NK-92 (cell line): ENCODE results near the gene MARK2.
A peak's percentile ranks its signal among the peaks of the same experiment; 100 is the strongest.

Source experiments
- DNase-seq: peaks from one replicate; lab custom pipeline; 2025; ENCODE audit not compliant: unreplicated experiment; lab: John Stamatoyannopoulos, UW

MARK2 gene

DNA sequence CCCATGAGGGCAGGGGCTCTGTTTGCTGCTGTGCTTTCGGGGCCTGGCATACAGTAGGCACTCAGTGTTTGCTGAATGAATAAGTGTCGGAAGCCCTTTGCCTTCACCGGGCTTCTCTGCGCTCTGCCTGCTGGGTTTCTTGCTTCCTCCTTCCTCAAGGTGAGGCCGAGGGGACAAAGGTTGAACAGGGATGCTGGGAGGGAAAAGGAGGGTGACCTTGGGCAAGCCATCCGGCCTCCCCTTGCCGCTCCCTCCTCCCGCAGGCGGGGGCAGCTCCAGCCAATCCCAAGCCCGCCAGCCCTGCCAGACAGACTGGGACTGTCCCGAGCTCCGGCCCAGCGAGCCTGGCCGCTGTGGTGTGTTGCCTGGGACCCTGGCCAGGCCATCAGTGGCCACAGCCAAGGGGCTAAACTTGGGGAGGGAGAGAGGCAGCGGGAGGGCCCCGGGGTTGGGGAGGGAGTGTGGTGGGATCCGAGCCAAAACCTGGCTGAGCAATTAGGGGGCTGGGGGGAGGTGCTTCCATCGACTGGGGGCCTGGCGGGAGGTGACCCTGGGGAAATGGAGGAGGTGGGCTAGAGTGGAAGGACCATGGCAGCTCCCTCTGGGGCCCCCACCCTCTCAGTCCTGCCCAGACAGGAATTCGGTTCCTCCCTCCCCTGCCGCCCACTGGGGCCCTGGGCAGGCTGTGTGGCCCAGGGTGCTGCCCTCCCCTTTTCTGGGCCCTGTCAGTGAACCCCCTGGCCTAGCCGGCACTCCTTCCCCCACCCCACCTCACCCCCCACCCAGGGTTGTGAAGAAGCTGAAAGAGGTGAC, 81.4 kb downstream of the MARK2 start:
- no peak for DNase-seq

- DNase-seq = no peak
Measured at GRCh38 chr11:63920939-63921417, 82.1 kb downstream of the MARK2 start.

DNA sequence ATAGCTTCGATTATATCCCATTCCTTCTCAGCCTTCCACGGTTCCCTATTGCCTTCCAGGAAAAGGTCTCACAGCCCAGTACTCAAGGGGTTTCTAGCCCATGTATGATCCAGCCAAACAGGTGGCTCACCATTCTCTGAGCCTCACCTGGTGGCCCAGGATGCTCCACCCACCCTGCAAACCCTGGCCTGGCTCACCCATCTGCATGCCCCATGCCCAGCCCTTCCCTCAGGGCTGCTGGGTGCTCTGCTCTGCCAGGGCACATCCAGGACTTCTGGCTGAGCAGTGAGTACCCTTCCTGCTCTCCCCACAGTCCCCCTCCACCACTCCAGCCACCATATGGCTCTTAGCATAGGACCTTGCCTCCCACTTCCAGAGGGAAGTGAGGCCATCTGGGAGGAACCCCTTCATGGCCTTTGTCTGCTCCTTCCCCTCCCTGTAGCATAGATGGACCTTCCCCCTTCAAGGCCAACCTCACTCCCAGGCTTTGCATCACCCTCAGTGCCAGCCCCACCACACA, 83.8 kb downstream of the MARK2 start:
- DNase-seq = no peak

GRCh38 chr11:63923319-63923718, 84.4 kb downstream of the MARK2 start:
- no peak for DNase-seq

GRCh38 chr11:63929616-63930015, 90.7 kb downstream of the MARK2 start:
- DNase-seq = no peak

- DNase-seq = no peak
Measured at GRCh38 chr11:63931045-63931444, 92.1 kb downstream of the MARK2 start.

DNA sequence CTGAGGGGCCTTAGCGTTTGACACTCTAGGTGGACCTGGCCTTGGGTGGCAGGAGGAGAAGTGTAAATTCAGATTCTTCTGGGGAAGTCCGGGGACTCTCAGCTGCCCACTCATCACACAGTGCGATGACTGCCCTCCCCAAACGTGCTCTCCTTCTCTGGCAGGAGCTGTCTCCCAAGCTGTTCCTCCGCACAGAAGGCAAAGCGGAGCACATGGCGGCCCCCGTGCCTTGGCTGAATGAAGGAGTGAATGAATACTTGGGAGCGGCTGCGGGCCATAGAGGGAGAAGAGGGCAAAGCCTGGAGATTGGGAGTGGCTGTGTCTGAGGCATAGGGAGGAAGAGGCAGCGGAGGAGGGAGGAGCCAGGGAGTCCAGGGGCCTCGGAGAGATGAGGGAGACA, 93.0 kb downstream of the MARK2 start:
- no peak for DNase-seq

DNA sequence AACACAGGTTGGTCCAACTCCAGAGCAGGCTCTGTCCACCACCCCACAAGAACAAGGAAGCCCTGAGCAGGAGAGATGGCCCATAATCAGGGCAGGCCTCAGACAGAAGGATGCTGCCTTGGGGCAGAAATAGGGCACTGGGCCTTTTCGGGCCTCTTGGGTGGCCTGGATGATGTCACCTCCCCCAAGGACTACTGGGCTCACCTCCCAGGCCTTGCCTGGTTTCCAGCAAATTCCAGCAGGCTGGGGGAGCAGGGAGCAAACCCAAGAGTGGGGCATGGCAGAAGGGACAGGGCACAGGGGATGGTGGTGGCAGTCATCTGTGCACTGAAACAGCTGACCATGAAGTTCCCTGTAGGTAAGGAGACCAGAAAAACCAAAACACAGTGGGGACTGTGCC, 94.5 kb downstream of the MARK2 start:
- no peak for DNase-seq

- no peak for DNase-seq
Measured at GRCh38 chr11:63937713-63938478, 99.0 kb downstream of the MARK2 start.

DNA sequence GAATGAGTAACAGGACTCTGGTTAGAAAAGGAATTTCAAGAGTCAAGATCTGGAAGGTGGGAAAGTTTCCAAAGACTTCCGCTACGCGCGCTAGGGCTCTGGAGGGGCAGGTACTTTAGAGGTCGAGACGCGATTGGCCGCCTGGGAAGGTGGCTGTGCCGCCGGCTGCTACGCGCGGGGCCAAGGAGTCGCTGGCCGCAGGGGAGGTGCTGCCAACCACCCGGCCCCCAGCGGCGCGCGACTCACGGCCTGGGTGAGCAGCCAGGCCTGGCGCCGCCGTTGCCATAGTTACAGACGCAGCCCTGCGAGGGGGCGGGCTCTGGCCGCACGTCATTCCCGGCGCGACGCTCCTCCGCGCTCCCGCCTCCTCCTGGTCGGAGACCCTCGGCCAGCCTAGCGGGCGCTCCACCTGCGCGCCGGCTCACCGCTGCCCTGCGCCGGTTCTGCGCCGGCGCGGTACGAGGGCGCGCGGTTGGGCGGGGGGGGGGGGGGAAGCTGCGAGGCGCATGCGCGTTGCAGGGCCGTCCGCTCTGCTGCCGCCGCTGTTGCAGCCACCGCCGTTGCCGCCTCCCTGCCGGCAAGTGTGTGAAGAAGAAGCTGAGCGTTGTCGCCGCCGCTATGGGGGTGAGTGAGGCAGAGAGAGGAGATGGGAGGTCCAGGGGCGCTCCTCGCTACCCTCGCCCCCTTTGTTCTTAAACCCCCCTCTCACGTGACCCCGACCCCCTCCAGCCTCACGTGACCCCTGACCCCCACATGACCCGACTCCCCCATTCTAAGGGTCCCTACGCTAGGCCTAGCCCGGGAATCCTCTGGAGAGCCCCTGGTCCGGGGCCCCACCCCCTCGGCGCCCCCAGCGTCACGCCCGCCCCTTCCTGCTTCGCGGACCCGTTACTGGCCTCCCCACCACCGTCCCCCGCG, 99.8 kb downstream of the MARK2 start, which contains the start of gene NAA40:
Gene NAA40 (plus strand): TSS at position 524 of the 918 bp plus-strand sequence. CDS start 95 bp downstream, at position 619.
- DNase-seq = peak; percentile 63

GRCh38 chr11:63939397-63939891, 100.5 kb downstream of the MARK2 start:
- DNase-seq = no peak

- DNase-seq = no peak
Measured at GRCh38 chr11:63940786-63941185, 101.9 kb downstream of the MARK2 start.

GRCh38 chr11:63941901-63942300, 103.0 kb downstream of the MARK2 start:
- DNase-seq = no peak

DNA sequence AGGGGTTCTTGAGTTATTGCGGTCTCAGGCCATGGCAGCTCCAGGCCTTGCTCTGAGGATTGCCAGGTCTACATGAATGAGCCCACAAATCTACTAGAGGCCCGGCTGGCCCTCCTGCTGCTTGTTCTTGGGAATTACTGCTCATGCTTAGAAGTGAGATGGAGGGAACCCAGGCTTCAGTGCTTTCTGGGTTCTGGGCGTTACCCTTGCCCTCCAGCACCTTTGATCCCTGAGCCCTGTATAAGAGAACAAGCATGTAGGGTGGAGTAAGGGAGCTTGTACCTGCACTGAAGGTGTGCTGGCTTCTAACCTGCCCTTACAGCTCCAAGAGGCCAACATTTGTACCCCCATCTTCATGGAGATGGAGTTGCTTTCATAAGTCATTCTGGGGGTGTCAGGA, 103.9 kb downstream of the MARK2 start:
- no peak for DNase-seq

- no peak for DNase-seq
Measured at GRCh38 chr11:63944987-63945386, 106.1 kb downstream of the MARK2 start.

DNA sequence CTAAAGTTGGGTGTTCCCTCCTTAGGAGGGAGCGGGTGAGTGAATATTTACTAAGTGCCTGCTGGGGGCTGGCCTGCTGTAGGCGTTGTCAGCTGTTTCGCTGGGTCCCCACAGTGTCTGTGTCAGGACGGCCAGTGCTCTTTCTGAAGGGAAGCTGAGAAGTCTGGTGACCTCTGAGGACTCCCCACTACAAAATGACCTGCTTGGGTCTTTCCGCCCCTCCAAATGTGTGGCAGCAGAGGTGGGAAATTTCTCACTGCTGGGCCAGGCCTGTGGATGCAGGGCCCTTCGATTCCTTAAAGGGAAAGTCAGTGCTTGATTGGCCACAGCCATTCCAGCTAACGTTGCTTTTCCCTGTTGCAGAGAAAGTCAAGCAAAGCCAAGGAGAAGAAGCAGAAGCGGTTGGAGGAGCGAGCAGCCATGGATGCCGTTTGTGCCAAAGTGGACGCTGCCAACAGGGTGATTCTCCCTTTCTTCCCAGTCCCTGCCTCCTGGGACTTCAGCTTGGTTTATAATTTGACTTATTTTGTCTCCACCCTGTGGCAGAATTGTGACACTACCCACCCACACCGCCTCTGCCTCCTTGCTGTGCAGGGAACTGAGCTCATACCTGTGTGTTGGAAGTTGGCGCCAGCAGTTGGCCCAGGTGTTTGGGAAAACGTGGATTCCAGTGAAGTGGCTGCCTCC, 106.7 kb downstream of the MARK2 start:
- DNase-seq = no peak

- no peak for DNase-seq
Measured at GRCh38 chr11:63951779-63952536, 113.0 kb downstream of the MARK2 start.

DNA sequence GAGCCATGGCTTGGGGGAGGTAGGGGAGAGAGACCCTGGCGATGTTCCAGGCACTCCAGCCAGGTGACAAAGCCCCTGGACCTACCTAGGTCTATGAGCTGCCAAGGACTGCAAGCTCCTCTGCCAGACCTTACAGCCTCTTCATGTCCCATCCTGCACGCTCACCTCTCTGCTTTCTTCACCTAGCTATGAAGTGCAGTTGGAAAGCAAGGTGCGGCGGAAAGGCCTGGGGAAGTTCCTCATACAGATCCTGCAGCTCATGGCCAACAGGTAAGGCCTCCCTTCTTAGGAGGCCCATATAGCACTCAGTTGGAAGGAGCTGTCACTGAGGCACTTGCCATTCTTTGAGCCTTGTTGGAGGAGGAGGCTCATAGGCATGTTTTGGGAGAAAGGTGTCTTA, 113.7 kb downstream of the MARK2 start:
- no peak for DNase-seq

GRCh38 chr11:63958008-63958407, 119.1 kb downstream of the MARK2 start:
- DNase-seq = no peak
